ENCODE results near the gene FGD2.

FGD2 gene, protein sequence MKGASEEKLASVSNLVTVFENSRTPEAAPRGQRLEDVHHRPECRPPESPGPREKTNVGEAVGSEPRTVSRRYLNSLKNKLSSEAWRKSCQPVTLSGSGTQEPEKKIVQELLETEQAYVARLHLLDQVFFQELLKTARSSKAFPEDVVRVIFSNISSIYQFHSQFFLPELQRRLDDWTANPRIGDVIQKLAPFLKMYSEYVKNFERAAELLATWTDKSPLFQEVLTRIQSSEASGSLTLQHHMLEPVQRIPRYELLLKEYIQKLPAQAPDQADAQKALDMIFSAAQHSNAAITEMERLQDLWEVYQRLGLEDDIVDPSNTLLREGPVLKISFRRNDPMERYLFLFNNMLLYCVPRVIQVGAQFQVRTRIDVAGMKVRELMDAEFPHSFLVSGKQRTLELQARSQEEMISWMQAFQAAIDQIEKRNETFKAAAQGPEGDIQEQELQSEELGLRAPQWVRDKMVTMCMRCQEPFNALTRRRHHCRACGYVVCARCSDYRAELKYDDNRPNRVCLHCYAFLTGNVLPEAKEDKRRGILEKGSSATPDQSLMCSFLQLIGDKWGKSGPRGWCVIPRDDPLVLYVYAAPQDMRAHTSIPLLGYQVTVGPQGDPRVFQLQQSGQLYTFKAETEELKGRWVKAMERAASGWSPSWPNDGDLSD

DNA sequence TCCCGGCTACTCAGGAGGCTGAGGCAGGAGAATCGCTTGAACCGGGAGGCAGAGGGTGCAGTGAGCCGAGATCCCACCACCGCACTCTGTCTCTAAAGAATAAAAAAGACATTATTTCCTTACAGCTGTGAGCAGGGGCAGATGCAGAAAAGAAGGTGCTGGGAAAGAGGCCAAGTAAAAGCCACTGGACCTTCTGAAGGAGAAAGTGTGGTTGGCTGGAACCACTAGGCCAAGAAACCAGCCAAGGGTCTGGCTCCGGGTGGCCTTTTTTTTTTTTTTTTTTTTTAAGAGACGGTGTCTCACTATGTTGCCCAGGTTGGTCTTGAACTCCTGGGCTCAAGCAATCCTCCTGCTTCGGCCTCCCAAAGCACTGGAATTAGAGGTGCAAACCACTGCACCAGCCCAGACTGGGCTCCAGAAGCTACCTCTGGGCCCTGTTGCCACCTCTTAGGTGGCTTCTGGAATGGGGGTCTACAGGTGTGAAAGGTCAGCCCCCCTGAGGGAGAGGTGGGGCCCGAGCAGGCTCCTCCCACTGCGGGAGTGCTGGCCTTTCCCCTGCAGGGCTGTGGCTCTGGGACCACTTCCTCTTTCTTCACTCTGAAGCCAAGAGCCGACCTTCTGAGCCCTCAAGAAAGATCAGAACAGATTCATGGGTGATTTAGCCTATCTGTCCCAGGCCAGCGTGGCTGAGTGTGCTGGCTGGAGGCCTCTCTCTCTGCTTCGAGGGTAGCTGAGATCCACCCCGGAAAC, at the start of gene FGD2:
Gene FGD2 (plus strand): TSS at position 595 of the 750 bp plus-strand sequence. CDS start 163 bp downstream, outside the sequence.
- DNase-seq: no peak

DNA sequence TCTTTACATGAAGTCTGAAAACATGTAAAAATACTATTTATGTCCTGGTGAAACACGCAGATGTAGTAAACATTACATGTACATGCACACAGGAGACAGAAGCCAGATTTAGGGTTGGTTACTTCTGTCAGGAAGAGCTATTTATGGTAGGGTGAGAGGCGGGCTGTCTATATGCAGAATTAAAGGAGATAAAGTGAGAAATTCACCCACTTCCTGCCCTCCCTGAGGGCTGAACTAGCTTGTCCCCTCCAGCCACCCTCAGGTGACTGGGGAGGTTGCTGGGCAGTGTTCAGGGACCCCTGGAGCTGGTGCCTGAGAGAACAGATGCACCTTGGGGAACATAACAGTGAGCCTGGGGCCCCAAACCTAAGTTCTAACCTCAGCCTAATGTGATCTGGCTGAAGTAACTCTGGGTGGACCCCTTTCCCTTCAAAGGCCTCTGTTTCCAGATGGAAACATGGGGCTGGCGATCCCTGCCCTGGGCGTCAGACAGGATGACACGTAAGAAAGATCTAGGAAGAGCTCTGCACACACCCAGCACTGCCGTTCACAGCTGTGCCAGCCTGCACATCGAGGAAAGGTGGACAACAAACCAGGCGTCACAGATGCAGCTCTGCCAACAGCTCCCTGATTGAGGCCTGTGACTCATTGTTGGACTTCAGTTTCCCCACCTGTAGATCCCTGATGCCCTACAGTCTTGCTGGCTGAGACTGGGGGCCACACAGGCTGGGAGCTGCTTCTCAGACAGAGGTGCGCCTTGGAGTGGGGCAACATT, 49.6 kb upstream of the FGD2 start:
- DNase-seq: no peak

DNA sequence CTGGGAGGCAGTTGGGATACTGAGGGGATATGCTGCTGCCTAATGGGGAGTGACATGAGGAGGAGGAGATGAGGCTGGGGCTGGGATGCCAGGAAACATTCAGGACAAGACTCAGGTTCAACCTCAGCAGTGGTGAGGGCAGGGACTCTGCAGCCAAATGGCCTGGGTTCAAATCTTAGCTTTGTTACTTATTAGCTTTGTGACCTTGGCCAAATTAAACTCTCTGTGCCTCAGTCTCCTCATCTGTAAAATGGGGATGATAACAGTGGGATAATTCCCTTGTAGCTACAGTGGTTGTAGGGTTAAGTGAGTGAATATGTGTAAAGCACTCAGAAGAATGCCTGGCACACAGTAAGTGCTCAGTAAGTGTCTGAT, 49.0 kb upstream of the FGD2 start:
- no peak for DNase-seq

DNA sequence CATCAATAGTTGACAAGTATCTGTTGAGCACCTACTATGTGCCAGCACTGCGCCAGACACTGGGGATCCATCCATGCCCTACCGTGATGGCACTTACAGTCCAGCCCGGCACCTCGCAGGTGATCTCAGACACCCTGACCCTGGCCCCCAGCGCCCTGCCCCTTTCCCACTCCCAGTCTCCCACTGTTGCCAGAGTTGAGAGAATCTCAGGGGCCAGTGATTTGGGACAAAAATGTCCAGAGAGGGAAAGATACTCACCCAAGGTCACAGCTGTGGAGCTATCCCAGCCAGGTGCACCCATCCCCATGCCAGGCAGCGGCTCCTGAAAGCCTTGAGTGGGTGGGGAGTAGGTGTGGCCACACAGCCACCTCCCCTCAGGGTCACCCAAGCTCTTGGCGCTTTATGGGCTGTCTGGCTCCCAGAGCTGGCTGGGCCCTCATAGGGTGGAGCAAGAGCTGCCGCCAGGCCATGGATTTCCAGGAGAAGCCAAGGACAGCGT, 47.6 kb upstream of the FGD2 start:
- DNase-seq: no peak

DNA sequence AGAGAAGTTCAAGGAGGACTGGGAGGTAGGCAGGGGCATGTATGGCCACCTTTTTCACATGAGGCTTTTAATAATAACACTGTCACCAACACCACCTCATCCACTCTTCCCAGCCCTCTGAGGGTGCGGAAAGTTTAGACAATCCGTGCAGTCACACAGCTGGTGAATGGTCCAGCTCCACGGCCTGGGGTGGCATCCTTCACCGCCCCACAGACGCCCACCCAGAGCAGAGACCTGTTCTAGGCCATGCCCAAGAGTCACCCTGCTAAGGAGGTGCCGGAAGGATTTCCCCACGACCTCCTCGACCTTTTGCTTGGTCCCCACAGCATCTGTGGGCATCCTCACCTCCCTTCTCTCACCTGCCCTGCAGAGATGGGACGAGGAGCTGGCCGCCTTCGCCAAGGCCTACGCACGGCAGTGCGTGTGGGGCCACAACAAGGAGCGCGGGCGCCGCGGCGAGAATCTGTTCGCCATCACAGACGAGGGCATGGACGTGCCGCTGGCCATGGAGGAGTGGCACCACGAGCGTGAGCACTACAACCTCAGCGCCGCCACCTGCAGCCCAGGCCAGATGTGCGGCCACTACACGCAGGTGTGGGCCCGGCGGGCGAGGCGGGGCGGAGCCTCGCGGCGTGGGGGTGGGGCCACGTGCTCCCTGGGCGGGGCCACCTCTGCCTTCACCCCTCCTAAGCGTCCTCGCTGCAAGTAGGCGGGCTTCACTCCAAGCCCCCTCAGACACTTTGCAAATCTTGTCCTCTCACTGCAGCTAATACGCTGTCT, 46.5 kb upstream of the FGD2 start:
- DNase-seq: no peak

DNA sequence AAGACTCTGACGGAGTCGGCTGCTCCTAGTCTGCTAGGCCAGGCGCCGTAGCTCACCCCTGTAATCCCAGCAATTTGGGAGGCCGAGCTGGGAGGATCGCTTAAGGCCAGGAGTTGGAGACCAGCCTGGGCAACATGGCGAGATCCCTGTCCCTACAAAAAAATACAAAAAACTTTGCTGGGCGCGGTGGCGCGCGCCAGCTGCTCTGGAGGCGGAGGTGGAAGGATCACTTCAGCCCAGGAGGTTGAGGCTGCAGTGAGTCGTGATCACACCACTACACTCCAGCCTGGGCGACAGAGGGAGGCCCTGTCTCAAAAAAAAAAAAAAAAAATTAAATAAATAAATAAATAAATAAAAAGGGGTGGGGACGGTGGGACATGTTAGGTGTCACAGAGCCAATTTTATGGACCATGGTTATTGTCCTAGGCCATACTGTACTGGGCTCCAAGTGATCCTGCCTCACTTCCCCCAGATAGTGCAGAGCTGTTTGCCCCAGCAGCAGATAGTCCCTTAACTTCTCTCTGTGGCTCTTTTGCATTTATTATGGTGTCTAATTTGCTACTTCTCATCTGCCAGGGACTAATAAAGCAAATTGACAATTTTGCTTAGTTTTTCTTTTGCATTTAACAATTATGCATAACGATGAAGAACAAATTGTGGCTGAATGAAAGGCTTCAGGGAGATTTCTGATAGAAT, 45.8 kb upstream of the FGD2 start:
- DNase-seq: no peak

DNA sequence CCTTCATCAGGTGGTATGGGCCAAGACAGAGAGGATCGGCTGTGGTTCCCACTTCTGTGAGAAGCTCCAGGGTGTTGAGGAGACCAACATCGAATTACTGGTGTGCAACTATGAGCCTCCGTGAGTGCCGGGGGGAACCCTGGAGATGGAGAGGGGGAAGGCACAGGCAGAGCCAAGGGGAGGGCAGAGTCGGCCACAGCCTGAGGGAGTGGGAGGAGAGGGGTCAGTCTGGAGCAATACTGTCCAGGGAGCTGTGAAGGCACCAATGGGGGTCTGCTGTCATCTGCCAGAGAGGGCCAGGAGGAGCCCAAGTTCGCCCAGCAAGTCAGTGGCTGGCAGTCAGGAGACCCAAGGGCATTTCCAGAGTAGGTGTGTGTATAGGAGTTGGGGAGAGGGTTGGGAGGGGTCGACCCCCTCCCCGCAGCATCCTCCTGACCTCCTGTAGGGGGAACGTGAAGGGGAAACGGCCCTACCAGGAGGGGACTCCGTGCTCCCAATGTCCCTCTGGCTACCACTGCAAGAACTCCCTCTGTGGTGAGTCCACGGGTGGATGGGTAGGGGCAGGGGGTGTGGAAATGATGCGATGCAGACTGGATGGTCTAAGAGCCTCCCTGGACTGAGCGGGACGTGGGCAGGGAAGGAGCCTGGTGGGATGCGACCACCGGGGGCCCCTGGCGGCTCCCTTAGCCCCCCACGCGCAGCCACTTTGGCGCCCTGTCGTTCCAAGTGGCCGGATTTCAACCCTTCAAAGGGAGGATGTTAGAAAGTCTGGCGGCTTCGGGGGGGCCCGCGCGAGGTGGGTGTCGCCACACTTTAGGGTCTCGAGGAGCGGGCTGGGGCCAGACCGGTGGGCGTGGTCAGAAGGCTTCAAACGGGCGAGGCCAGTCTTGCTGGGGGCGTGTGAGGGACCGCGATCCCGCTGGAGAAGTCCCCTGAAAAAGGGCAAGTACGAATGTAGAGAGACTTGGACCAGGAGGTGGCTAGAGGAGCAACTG, 43.7 kb upstream of the FGD2 start:
- no peak for DNase-seq

DNA sequence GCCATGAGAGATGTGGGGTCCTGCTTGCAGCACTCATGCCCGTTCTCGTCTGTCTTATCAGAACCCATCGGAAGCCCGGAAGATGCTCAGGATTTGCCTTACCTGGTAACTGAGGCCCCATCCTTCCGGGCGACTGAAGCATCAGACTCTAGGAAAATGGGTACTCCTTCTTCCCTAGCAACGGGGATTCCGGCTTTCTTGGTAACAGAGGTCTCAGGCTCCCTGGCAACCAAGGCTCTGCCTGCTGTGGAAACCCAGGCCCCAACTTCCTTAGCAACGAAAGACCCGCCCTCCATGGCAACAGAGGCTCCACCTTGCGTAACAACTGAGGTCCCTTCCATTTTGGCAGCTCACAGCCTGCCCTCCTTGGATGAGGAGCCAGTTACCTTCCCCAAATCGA, 42.6 kb upstream of the FGD2 start:
- peak; percentile 65 for DNase-seq

DNA sequence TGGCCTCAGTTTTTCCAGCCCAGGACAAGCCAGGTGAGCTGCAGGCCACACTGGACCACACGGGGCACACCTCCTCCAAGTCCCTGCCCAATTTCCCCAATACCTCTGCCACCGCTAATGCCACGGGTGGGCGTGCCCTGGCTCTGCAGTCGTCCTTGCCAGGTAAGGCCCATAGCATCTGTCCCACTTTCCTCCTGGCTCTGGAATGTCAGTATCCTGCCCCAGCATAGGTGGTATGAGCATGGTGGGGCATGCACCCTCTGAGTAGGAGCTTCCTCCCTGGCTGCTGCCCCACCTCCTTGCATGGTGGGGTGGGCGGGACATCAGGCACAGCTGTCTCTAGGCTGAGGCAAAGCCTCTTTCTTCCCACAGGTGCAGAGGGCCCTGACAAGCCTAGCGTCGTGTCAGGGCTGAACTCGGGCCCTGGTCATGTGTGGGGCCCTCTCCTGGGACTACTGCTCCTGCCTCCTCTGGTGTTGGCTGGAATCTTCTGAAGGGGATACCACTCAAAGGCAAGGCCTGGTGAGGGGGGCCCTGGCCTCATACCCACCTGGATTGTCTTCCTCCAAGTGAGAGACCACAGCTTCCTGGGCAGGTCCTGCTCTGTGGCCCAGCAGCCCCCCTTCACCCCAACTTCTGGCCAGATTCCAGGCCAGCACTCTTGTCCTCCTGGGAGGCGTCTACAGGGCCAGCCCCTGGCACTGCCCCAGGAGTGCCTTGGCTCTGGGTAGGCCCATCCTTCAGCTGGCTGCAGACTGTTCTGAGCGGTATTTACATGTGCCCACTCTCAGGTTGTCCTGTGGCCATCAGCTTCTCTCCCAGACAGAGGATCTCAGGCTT, 41.8 kb upstream of the FGD2 start:
- no peak for DNase-seq

DNA sequence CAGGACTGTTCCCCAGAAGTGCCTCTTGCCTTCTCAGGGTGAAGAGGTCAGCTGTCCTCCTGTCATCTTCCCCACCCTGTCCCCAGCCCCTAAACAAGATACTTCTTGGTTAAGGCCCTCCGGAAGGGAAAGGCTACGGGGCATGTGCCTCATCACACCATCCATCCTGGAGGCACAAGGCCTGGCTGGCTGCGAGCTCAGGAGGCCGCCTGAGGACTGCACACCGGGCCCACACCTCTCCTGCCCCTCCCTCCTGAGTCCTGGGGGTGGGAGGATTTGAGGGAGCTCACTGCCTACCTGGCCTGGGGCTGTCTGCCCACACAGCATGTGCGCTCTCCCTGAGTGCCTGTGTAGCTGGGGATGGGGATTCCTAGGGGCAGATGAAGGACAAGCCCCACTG, 41.1 kb upstream of the FGD2 start:
- no peak for DNase-seq

DNA sequence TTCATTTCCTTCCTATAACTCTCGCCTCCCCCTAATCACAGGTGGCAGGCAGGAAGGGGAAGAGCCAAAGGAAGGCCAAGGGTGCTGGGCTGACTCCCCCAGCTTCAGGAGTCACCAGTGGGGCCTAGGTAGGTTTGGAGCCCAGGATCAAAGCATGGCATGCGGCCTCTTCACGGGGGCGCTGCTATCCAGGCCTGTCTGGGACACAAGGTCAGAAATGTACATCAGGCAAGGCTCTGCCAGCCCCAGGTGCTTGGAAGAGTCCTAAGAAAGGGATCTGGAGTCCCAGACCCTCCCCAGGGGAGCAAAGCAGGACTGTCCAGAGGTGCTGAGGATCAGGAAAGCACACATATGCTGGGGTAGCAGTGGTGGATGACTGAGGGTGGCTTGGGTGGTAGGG, 40.5 kb upstream of the FGD2 start:
- no peak for DNase-seq

DNA sequence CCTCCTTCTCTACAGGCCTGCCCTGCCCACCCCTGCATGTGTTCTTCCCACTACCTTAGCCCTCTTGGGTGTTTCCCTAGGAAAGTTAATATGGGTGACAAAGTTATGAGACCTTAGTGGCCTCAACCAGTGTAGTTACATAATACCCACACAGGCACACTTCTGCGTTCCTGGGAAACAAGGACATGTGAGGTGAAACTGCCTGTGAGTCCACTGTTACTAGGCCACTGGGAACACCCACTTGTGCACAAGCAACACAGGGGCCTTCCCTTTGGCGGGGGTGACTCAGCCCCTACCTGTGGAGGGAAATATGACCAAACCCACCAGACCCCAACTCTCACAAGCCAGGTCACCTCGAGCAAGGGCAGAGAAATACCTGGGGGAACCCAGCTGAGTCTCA, 38.2 kb upstream of the FGD2 start:
- no peak for DNase-seq

DNA sequence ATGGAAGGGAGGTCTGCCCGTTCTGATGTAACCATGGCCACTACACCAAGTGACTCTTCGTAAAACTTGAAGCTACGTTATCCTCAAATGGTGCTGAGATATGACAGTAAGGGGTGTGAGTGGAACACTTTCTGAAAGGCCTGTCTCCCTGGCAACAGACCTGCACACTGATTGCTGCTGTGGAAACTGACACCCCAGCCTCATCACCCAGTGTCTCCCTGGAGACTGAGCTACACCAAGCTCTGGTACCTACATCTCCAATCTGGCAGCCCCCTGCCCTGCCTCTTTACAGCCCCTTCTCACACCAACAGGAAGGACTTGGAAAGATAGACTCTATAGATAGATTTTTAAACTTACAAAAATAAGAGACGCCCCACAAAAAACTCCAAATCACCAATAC, 37.7 kb upstream of the FGD2 start:
- DNase-seq: no peak

DNA sequence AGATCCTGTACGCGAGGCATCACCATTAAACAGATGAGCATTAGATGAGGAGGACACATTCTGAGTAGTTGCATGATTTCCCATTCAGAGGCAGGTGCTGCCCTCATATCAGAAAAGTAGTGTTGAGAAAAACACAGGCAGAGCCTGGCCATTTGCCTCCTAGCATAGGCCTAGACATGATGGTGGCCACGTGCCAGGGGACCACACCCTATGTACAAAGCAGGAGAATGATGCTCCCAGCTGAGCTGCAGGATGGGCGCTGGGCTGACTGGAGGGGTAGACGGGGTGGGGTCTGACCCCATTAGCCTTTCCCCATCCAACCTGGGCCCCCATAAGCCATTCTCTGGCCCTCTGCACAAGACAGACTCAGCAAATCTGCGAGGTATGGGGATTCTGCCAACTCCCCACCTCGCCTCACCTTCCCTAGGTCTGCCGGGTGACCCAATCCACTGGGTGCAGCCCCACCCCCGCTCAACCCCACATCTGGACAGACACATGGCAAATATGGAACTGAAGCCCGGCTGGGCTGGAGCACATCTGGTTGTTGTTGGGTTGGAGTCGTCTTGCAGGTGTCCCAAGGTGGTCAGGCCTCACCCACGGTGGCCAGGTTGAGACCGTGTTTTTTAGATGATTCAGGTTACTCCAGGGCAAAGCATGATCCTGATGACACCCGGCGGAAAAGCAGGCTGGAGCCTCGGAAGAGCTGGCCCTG, 37.0 kb upstream of the FGD2 start:
- DNase-seq: no peak

DNA sequence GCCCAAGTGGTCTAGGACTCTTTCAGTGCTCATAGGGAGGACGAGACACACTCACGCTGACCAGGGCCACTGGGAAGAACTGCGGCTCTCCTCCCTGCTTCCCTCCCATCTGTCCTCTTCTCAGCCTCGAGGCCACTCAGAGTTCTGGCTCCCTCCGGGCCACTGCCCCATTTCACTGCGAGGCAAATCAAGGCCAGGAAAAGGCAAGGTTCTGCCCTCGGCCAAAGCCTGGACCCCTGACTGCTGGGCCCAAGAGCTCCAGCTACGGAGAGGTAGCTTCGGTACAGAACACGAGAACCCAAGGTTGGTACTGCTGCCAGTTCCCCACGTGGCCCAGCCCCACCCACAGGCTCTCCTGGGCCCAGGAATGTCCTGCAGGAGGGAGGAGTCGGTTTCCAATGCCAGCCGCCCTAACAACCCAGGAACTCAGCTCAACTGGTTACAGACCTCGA, 36.2 kb upstream of the FGD2 start:
- no peak for DNase-seq

DNA sequence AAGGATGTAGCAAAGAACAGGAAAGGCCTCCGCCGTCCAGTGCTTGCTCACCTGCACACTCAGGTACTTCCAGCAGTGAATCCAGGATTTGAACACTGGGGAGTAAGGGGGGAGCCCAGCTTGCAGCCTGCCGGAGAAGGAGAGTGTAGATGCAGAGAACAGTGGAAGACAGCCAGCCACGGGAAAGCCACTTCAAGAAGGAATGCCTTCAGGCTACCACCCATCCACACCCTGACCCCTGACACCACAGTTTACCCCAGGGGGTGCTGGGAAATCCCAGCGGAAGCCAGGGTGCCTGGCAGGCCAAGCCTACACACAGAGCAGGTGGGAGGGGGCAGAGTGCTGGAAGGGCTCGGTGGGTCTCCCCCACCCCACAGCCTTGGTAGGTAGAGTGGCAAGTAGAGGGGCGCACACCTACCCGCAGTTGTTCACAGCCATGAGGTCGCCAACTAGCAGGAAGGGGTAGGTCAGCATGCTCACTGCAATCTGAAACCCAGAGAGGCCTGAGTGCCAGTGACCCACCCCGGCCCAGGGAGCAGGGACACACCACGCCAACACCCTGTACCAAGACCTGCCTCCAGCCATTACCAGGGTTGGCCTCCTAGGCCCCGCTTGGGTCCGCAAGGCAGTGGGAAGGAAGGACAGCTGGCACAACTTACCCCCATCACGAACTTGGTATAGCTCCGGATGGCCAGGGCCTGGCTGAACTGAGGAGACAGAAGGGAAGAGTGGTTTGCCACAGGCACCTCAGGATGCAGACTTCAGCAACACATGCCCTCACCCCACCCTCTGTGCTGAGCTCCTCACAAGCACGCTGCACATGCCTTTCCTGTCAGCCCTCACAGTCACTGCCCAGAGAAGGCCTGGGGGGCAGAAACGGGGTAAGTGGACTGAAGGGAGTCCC, 35.2 kb upstream of the FGD2 start:
- DNase-seq: no peak

Data from stimulated activated CD4-positive, alpha-beta T cell treated with anti-CD3 and anti-CD28 coated beads, Interleukin-12 subunit alpha, Interleukin-12 subunit beta, amount 100 ng/mL, for 4 hours (primary cell).